Activated T-cell treated with anti-CD3 and anti-CD28 coated beads, Interleukin-2, amount 50 U/mL, for 1 hour (primary cell): ENCODE data around the gene RERE.
"Not testable (repeated sequence)": the region's sequence is repeated elsewhere in the genome, so short reads cannot be mapped to it uniquely, and the experiment has no call there.

Experiments used
- DNase-seq: peaks from one replicate; pipeline ENCODE4 v3.0.0-alpha.2; 2020

The RERE gene

DNA sequence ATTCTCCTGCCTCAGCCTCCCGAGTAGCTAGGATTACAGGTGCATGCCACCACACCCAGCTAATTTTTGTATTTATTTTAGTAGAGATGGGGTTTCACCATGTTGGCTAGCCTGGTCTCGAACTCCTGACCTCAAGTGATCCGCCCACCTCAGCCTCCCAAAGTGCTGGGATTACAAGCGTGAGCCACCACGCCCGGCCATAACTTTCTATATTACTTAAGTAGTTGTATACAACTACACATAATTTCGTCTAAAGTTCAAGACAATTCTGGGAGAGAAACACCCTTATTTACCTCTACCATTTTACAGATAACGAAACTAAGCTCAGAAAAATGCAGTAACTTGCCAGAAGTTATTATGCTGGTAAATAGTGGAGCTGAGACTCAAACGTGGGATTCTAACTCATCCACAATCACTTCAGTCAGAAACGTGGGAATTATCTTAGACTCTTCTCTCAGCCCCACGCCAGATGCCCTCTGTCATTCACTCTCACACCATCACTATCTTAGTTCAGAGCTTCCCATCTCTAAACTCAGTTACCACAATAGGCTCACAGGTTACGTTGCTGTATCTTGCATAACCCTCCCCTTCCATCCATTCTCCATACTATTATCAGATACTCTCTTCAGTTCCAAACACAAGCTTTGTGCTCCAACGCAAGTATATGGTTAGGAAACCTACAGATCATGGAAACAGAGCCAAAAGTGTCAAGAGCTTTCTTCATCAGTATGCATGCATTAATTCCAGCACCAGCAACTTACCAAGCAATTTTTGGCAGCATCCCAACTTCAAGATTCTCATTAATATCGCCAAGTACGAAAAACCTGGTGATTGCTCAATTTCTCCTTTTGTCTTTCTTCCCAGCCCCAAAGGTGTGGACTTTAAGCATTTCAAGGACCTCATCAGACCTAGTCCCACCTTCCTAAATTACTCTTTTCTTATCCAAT is 69.3 kb downstream of the RERE start:
- no peak for DNase-seq

DNA sequence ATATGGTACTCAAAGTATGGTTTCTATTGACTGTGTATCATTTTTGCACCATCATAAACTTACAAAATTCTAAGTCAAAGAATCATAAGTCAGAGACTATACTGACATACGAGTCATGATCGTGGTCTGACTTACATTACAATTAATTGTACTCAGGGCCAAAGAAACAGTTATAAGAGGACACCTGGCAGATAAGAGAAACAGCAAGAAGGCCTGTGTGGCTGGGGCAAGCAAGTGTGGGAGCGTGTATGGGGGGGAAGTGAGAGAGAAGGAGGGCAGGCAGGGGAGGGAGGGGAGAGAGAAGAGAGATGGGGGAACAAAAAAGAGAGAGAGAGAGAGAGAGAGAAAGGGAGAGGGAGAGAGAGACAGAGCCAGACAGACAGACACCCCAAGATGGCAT is 70.9 kb downstream of the RERE start:
- DNase-seq = no peak

DNA sequence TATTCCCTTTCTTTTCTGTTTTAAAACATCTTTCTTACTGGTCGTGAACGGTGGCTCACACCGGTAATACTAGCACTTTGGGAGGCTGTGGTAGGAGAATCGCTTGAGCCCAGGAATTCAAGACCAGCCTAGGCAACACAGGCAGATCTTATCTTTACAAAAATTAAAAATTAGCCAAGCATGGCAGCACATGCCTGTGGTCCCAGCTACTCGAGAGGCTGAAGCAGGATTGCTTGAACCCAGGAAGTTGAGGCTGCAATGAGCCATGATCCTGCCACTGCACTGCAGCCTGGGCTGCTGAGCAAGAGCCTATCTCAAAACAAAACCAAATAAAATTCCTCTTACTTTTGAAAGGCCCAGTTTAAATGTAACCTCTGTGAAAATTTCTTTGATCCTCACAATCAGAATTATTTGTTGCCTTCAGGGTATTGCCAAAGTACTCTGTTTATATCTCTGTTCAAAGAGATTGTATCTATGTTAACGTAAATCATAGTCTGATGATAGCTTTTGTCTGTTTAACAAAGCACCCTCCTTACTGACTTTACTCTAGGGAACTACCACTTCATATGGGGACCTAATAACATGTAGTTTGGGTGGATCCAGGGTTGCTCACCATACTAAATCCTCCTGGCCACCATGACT is 71.6 kb downstream of the RERE start:
- DNase-seq = no peak

DNA sequence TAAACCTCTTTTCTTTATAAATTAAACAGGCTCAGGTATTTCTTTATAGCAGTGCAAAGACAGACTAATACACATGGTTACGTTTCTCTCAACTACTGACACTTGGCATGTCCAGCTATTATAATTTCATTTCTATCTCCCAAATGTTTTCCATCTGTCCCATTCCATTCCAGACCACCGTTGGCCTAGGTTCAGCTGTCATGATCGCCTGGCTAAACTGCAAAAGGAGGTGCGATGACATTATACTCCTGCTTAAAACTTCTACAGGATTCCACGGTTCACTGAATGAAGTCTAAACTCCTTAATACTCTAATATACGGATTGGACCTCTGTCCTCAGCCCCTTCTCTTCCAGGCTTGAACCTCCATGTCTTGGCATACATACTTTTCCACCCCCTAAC is 72.1 kb downstream of the RERE start:
- DNase-seq = no peak

DNA sequence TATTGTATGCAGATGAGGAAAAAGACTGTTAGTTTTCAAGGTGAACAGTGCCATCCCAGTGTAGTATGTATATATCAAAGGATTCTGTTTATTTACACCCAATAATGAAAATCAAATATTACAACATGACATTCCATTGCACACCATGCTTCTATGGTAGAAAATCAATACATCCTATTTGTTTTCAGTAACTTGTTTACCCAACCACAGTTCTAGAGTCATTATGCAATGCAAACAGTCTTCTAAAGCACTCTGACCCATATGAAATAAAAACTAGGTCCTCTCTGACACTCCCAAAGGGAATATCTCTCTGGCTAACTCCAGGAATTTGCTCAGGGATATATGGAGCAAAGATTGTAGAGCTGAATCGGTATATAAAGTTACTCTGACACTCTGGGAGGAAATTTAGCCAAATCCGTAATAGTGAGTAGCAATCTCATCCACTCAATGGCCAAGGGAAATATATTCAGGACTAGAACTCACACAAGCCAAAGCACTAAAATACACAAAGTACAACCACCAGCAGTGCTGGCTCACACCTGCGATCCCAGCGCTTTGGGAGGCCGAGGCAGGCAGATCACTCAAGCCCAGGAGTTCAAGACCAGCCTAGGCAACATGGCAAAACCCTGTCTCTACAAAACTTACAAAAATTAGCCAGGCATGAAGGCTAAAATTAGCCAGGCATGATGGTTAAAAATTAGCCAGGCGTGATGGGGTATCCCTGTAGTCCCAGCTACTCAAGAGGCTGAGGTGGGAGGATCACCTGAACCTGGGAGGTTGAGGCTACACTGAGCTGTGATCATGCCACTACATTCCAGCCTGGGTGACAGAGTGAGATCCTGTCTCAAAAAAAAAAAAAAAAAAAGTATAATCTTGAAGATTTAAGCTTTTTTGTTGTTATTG is 75.2 kb downstream of the RERE start:
- no peak for DNase-seq

DNA sequence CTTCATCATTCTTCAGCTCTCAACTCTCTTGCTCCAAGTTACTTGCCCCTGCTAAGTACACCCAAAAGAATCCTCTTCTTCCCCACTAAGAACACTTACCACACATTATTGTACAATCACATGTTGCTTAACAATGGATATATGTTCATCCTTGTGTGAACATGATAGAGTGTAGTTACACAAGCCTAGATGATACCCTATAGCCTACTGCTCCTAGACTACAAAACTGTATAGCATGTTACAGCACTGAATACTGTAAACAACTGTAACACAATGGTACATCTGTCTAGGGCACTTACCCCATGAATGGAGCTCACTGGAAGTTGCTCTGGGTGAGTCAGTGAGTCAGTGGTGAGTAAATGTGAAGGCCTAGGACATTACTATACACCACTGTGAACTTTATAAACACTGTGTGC is 77.4 kb downstream of the RERE start:
- no peak for DNase-seq

DNA sequence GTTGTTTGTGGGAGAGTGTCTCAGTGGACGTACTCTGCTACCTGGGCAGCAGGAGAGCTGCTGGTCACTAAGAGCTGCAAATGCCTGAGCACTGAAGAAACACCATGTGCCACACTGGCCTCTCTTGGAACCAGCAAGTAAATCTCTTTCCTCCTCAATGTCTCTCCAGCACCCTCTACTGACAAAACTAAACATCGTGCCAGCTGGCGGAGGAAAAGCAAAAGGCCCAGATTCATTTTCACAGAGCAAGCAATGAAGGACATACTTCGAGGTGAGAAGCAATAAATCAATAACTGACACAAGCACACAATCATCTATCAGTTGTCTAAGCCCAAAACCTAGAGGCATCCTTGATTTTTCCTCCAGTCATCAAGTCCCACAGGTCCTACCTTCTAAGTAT is 78.1 kb downstream of the RERE start:
- no peak for DNase-seq

DNA sequence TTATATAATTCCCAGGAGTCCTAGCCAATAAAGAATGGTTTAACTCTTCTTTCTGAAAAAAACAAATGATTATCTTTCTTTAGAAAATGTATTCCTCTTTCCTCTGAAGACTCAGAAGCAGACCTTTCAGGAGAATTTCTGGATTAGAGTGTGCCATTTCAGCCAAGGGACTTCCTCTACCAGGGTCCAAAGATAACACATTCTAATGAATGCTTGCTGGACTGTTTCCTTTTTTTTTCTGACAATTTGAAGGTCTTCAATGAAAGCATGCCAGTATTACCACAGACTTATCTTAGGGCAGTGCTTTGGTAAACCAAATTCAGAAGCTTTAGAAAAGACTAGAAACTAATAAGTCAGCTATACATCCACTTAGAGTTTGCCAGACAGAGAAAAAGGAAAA is 80.5 kb downstream of the RERE start:
- DNase-seq = no peak

DNA sequence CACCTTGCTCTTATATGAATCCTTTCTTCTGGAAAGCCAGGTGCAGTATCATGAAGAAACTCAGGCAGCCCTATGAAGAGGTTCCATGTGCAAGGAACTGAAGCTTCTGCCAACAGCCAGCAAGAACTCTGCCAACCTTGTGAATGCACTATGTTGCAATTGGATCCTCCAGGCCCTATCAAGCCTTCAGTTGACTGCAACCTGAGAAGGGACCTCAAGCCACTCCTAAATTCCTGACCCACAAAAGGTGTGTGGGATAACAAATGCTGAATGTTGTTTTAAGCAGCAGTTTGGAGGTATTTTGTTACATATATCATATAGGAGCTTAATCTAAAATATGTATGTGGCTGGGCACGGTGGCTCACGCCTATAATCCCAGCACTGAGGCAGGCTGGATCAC is 84.0 kb downstream of the RERE start:
- DNase-seq = no peak

DNA sequence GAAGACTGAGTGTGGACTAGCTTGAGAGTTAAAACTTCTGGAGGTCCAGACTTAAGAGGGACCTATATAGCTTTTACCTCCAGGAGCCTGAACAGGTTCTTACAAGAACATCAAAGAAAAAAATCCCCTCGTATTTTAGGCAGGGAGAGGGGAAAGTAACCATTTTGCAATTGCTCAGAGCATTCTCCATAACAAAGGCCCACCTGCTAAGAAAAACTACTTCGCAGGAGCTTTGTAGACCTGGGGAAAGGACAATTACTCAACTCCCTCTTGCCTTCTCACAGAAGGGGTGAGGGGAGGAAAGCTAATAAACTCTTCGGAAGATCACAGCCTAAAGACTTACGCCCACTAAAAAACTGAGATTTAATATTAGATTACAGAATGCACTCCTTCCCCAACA is 86.3 kb downstream of the RERE start:
- DNase-seq = no peak

DNA sequence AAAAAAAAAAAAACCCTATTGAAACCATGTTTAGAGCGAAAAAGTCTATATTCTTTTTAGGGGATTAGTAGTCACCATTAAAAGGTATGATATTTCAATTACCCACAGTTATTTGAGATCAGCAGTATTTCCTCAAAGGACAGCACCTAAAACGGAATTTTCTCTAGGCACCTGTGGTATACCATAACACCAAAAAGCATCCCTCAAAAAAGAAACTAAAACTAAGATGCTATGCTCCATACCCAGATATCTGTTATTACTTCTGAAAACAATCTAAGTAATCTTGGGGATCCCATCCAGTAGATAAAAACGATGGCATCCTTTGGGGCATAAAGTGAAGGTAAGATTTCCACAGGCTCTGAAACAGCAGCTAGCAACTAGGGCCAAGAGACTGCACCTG is 89.0 kb downstream of the RERE start:
- DNase-seq = no peak

DNA sequence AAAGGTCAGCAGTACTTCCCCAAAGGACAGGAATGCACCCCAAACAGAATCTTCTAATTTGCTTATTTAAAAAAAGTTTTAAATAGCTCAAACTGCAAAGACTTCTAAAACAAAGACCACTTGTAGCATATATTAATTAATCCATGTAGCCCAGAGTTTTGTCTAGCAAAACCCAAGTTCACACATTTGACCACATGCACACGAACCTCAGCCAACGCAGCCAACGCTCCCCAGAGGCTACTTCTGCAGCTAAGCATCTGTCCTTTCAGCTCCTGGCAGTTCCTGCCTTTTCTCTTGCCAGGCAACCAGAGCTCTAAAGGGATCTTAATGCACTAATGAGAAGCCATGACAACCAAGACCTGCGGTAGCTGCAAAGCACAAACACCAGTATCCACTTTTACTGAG is 89.6 kb downstream of the RERE start:
- no peak for DNase-seq

DNA sequence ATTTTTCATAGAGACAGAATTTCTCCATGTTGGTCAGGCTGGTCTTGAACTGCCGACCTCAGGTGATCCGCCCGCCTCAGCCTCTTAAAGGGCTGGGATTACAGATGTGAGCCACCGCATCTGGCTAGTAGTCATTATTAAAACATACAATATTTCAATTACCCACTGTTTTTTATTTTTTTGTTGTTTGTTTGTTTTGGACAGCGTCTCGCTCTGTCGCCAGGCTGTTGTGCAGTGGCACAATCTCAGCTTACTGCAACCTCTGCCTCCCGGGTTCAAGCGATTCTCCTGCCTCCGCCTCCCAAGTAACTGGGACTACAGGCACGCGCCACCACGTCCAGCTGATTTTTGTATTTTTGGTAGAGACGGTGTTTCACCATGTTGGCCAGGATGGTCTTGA is 90.1 kb downstream of the RERE start:
- not testable (repeated sequence) for DNase-seq

DNA sequence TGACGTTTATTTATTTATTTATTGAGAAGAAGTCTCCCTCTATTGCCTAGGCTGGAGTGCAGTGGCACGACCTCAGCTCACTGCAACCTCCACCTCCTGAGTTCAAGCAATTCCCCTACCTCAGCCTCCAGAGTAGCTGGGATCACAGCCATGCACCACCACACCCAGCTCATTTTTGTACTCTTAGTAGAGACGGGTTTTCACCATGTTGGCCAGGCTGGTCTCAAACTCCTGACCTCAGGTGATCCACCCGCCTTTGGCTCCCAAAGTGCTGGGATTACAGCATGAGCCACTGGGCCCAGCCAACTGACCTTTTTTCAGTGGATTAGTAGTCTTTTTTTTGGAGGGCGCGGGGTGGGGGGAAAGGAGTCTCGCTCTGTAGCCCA is 90.6 kb downstream of the RERE start:
- DNase-seq = not testable (repeated sequence)

DNA sequence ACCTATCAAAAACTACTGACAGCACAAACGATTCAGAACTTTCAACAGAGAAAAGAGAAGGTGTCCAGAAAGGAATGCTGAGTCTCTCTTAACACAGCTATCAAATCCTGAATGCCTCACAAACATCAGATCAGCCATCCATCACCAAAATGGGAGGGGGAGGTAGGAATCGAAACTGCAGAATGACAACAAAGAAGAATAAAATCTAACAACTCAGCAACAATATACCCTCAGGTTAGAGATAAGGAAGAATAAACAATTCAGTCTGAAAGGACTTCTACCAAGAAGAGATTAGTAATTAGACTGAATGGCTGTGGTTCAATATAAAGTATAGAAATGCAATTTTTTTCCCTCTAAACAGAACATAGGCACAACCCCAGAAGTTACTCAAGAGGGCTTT is 94.4 kb downstream of the RERE start:
- DNase-seq = no peak

DNA sequence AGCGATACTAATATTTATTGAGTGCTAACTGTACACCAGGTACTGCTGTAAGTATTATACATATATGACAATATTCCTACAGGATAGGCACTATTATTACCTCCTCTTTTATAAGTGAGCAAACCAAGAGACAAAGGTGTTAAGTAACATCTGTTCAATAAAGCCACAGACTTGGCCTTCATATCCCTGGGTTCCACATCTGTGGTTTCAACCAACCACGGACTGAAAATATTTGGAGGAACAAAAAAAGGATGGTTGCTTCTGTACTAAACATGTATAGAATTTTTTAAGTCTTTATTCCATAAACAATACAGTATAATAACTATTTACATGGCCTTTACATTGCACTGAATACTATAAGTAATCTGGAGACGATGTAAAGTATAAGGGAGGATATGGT is 95.1 kb downstream of the RERE start:
- DNase-seq = no peak

DNA sequence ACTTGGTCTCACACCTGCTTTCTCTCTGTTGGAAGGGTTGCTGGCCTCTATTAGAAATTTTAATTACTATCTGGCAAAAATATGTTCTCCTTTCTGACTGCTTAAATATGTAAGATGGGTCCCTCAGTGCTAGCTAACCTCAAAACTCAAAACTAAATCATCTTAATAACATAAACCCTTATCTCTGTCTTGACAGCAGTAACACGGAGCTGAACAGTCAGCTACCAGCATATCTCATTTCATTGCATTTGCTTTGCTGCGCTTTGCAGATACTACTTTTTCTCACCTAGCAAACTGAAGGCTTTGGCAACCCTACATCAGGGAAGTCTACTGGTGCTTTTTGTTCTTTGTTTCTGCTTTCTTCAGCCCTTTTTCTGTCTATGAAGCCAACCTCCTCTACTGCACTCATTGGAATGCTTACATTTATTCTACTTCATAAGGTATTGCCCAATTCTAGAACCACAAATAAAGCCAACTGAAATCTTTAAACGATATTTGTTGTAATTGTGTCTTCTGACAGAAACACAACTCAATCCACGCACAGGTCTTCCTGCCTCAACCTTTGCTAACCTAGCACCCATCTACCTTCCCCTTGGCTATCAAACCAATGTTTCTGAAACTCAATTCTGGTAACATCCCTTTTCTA is 95.6 kb downstream of the RERE start:
- DNase-seq = no peak

DNA sequence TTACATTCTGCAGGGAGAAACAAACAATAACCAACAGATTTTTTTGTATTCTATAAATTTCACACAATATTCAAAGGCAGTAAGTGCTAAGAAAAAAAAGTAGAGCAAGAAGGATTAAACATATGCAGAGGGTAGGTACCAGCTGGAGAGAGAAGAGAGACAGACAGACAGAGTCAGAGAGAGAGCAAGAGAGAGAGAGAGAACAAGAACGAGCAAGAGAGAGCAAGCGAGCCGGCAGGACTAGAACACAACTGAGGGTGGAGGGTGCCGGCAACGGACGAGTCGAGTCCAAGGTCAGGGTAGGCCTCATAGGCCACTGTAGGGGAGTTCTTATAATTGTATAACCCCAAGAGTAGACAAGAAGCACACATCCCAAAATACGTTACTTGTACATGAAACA is 97.1 kb downstream of the RERE start:
- no peak for DNase-seq

DNA sequence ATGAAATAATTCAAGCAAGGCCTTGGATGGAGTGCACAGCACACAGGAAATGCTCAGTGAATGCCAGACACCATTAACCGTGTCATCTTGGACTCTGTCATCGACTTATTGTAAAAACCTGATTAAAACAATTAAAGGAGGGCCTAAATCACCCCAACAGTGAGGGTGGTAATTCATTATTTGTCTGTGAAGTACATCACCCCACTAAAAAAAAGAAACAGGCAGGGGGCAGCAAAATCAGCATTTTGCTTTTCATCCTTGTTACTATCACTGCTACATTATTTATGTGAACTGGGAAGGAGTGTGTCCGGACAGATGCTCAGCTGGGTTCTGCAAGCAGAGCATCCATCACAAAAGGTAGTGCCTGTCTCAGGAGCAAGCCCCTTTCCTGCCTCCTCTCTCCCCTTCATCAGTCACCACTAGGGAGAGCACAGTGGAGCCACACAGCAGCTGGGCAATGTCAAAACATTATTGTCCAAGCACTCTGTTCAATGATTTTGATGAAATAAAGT is 98.5 kb downstream of the RERE start:
- DNase-seq = no peak

DNA sequence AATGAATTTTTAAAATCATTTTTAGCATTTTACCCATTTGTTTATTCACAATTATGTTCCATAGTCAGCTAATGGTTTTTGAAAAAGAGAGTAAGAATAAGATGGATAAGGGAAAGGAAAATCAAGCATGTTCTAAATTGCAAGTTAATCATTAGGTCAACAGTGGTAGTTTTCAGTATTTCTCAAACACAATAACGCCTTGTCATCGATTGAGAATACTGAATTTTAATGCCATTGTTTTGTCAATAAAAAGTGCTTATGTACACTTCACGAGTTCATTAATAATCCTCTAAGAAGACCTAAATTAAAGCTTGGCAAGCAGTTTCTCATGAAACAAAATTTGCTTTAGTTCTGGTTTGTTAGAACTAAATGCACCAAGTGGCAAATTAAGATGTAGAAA is 100.3 kb downstream of the RERE start:
- no peak for DNase-seq

DNA sequence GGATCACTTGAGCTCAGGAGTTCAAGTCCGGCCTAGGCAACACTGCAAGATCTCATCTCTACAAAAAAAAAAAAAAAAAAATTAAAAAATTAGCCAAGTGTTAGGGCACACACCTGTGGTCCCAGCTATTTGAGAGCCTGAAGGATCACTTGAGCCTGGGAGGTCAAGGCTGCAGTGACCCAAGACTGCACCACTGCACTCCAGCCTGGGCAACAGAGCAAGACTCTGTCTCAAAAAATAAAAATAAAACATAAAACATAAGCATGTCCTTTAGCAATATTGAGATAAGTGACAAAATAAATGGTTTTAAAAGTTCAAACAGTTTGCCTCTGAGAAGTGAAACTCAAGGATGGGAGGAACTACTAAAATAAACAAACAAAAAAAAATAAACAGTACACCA is 101.2 kb downstream of the RERE start:
- no peak for DNase-seq

DNA sequence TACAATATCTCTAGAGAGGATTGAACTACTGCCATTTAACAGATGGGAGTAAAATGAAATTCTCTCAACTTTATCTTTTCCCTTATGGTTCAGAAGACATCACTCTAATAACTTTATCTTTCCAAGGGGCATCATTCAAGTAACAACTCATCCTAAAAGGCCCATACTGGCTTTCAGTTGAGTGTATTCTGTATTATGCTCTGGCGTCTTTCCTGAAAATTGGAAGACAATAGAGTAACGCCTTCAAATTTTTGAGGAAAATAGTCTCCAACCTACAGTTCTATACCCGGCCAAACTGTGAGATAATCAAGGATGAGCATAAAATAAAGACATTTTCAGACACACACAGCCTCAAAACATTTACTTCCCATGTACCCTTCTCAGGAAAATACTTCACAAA is 103.3 kb downstream of the RERE start:
- no peak for DNase-seq
